Measurements from ENCODE around the gene ZFC3H1.
"Not testable (repeated sequence)": the region's sequence is repeated elsewhere in the genome, so short reads cannot be mapped to it uniquely, and the experiment has no call there.

Gene ZFC3H1

DNA sequence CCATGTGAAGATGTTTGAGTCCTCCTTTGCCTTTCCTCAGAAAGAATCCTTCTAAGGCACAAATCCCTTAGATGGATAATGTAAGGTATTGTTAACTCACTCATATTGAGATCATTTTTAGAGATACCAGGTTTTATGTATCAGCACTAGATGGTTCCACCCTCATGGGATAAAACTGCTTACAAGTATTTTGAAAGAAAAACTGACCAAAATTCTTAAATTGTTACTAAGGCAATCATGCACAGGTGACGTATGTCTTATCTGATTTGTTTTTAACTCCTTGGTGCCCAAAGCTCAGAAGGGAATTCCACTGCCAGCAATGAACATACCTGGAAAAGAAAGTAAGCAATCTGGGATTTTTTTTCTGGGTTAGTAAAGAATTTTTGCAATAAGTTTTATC, 78.4 kb downstream of the ZFC3H1 start:
- no peak overlapping the region for H3K27ac ChIP-seq (ENCODE audit: low read depth in 2 of 2, low read length in 2 of 2)
- H3K27me3 ChIP-seq (ENCODE audit: control insufficient read depth in 2 of 2, insufficient read depth in 2 of 2, low read length in 2 of 2), result no peaks in the 10 kb centered on the region
- H3K9me3 ChIP-seq (ENCODE audit: control insufficient read depth in 2 of 2, low read length in 2 of 2), result no peaks in the 10 kb centered on the region
- H3K36me3 ChIP-seq (ENCODE audit: control insufficient read depth in 2 of 2, insufficient read depth in 2 of 2, low read length in 2 of 2), result no peaks in the 10 kb centered on the region
- no peaks in the 10 kb centered on the region for H3K4me1 ChIP-seq (ENCODE audit: control insufficient read depth in 2 of 2, insufficient read depth in 2 of 2, low read length in 2 of 2)
- H3K4me3 ChIP-seq (ENCODE audit: low read length in 2 of 2), result no peak overlapping the region
- no peak overlapping the region for H3K9ac ChIP-seq (ENCODE audit: low read depth in 1 of 2, low read length in 2 of 2)

DNA sequence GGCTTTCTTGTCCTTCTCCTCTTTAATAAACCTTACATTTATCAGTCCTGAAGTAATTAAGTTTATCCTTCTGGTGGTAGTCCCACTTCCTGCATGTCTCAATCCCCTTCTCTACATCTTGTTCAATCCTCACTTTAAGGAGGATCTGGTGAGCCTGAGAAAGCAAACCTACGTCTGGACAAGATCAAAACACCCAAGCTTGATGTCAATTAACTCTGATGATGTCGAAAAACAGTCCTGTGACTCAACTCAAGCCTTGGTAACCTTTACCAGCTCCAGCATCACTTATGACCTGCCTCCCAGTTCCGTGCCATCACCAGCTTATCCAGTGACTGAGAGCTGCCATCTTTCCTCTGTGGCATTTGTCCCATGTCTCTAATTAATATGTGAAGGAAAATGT, 79.3 kb downstream of the ZFC3H1 start:
- Histone ChIP-seq H3K27me3 (ENCODE audit: control insufficient read depth in 2 of 2, insufficient read depth in 2 of 2, low read length in 2 of 2) (no peaks in the 10 kb centered on the region), H3K4me3 (ENCODE audit: low read length in 2 of 2) (no peak overlapping the region), H3K4me1 (ENCODE audit: control insufficient read depth in 2 of 2, insufficient read depth in 2 of 2, low read length in 2 of 2) (no peaks in the 10 kb centered on the region), H3K9me3 (ENCODE audit: control insufficient read depth in 2 of 2, low read length in 2 of 2) (no peaks in the 10 kb centered on the region), H3K27ac (ENCODE audit: low read depth in 2 of 2, low read length in 2 of 2) (no peak overlapping the region), H3K9ac (ENCODE audit: low read depth in 1 of 2, low read length in 2 of 2) (no peak overlapping the region), H3K36me3 (ENCODE audit: control insufficient read depth in 2 of 2, insufficient read depth in 2 of 2, low read length in 2 of 2) (no peaks in the 10 kb centered on the region)

DNA sequence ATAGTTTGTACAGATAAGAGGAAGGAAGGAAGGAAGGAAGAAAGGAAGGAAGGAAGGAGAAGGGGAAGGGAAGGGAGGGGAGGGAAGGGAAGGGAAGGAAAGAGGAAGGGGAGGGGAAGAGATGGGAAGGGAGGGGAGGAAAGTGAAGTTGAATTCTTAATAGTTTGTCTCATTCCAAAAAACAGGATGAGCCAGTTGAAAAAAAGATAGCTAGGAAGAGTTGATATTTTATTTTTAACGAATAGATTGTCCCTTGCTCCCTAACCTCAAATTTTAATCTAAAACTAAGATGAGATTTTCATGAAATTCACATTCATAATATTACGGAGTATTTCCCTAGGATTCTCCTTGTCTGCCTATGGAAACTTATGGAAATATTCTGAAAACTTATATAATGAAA, 80.7 kb downstream of the ZFC3H1 start:
- Histone ChIP-seq H3K4me1 (ENCODE audit: control insufficient read depth in 2 of 2, insufficient read depth in 2 of 2, low read length in 2 of 2) (no peaks in the 10 kb centered on the region), H3K36me3 (ENCODE audit: control insufficient read depth in 2 of 2, insufficient read depth in 2 of 2, low read length in 2 of 2) (no peaks in the 10 kb centered on the region), H3K27me3 (ENCODE audit: control insufficient read depth in 2 of 2, insufficient read depth in 2 of 2, low read length in 2 of 2) (no peaks in the 10 kb centered on the region), H3K4me3 (ENCODE audit: low read length in 2 of 2) (no peak overlapping the region), H3K9ac (ENCODE audit: low read depth in 1 of 2, low read length in 2 of 2) (no peak overlapping the region), H3K9me3 (ENCODE audit: control insufficient read depth in 2 of 2, low read length in 2 of 2) (no peaks in the 10 kb centered on the region), H3K27ac (ENCODE audit: low read depth in 2 of 2, low read length in 2 of 2) (no peak overlapping the region)

DNA sequence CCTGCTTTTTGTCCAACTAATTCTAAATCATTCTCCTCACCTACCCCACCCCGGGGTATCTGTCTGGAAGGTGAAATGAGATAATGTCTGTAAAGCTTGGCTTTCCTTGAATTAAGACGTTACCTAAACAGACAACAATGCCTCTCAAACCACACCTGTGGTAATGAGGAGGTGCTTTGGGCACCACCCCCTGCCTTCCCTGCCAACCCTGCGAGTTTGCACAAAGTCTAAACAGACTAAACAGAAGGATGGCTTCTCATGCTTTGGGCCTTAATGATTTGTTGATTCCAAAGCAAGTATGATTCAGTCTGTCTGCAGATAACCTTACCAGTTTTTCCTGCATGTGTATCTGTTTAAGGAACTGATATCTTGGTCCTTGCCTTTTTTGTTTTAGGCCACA, 82.4 kb downstream of the ZFC3H1 start:
- Histone ChIP-seq H3K27ac (ENCODE audit: low read depth in 2 of 2, low read length in 2 of 2) (no peak overlapping the region), H3K9ac (ENCODE audit: low read depth in 1 of 2, low read length in 2 of 2) (no peak overlapping the region), H3K9me3 (ENCODE audit: control insufficient read depth in 2 of 2, low read length in 2 of 2) (no peaks in the 10 kb centered on the region), H3K4me1 (ENCODE audit: control insufficient read depth in 2 of 2, insufficient read depth in 2 of 2, low read length in 2 of 2) (no peaks in the 10 kb centered on the region), H3K4me3 (ENCODE audit: low read length in 2 of 2) (no peak overlapping the region), H3K27me3 (ENCODE audit: control insufficient read depth in 2 of 2, insufficient read depth in 2 of 2, low read length in 2 of 2) (no peaks in the 10 kb centered on the region), H3K36me3 (ENCODE audit: control insufficient read depth in 2 of 2, insufficient read depth in 2 of 2, low read length in 2 of 2) (no peaks in the 10 kb centered on the region)

DNA sequence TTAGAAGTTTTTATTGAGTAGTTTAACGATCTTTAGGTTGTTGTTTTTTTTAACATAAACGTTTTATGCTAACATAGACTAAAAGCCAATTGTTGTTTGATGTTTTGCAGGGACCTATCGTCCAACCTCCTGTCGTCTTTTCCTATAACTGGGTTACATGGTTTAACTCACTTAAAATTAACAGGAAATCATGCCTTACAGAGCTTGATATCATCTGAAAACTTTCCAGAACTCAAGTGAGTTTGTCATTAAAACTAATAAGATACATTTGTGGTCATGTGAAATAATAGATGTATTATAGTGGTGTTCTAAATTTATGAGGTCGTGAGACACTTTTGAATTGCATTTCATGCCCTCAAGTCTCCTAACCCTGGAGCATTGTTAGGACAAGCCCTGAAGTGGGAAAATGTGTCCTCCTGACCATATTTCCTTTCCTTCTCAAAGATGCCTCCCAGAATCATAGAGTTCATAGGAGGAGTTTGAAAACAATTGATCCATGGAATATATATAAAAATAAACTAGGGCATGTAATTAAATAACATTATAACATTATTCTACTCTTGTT, 84.9 kb downstream of the ZFC3H1 start:
- Histone ChIP-seq H3K4me1 (ENCODE audit: control insufficient read depth in 2 of 2, insufficient read depth in 2 of 2, low read length in 2 of 2) (no peaks in the 10 kb centered on the region), H3K36me3 (ENCODE audit: control insufficient read depth in 2 of 2, insufficient read depth in 2 of 2, low read length in 2 of 2) (no peaks in the 10 kb centered on the region), H3K4me3 (ENCODE audit: low read length in 2 of 2) (no peak overlapping the region), H3K27ac (ENCODE audit: low read depth in 2 of 2, low read length in 2 of 2) (no peak overlapping the region), H3K9ac (ENCODE audit: low read depth in 1 of 2, low read length in 2 of 2) (no peak overlapping the region), H3K9me3 (ENCODE audit: control insufficient read depth in 2 of 2, low read length in 2 of 2) (no peaks in the 10 kb centered on the region), H3K27me3 (ENCODE audit: control insufficient read depth in 2 of 2, insufficient read depth in 2 of 2, low read length in 2 of 2) (no peaks in the 10 kb centered on the region)

DNA sequence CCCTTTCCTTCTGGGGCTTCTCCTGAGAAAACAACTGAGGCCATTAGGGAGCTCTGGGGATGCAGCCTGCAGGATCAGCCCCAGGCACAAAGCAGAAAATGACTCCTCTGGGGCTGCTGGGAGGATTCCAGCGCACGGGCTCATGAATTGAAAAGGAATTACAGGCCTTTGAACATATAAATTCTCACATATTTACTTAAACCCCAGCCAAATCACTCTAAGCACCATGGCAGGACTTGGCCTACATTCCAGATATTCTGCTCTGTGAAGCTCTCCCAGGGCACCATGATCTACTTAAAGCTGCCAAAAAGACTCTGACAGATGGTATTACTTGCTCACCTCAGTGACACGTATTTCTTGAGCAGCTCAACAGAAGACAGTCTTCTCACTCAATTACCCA, 87.2 kb downstream of the ZFC3H1 start:
- Histone ChIP-seq H3K27me3 (ENCODE audit: control insufficient read depth in 2 of 2, insufficient read depth in 2 of 2, low read length in 2 of 2) (no peaks in the 10 kb centered on the region), H3K27ac (ENCODE audit: low read depth in 2 of 2, low read length in 2 of 2) (no peak overlapping the region), H3K4me1 (ENCODE audit: control insufficient read depth in 2 of 2, insufficient read depth in 2 of 2, low read length in 2 of 2) (no peaks in the 10 kb centered on the region), H3K9me3 (ENCODE audit: control insufficient read depth in 2 of 2, low read length in 2 of 2) (no peaks in the 10 kb centered on the region), H3K9ac (ENCODE audit: low read depth in 1 of 2, low read length in 2 of 2) (no peak overlapping the region), H3K36me3 (ENCODE audit: control insufficient read depth in 2 of 2, insufficient read depth in 2 of 2, low read length in 2 of 2) (no peaks in the 10 kb centered on the region), H3K4me3 (ENCODE audit: low read length in 2 of 2) (no peak overlapping the region)

DNA sequence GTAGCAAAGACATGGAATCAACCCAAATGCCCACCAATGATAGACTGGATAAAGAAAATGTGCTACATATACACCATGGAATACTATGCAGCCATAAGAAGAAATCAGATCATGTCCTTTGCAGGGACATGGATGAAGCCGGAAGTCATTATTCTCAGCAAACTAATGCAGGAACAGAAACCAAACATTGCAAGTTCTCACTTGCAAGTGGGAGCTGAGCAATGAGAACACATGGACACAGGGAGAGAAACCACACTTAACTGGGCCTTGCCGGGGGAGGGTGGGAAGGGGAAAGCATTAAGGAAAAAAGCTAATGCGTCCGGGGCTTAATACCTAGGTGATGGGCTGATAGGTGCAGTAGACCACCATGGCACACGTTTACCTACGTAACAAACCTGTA, 93.8 kb downstream of the ZFC3H1 start:
- not testable (repeated sequence) for H3K9me3 ChIP-seq (ENCODE audit: control insufficient read depth in 2 of 2, low read length in 2 of 2); H3K36me3 ChIP-seq (ENCODE audit: control insufficient read depth in 2 of 2, insufficient read depth in 2 of 2, low read length in 2 of 2); H3K27me3 ChIP-seq (ENCODE audit: control insufficient read depth in 2 of 2, insufficient read depth in 2 of 2, low read length in 2 of 2); H3K4me3 ChIP-seq (ENCODE audit: low read length in 2 of 2); H3K4me1 ChIP-seq (ENCODE audit: control insufficient read depth in 2 of 2, insufficient read depth in 2 of 2, low read length in 2 of 2); H3K27ac ChIP-seq (ENCODE audit: low read depth in 2 of 2, low read length in 2 of 2); H3K9ac ChIP-seq (ENCODE audit: low read depth in 1 of 2, low read length in 2 of 2)

DNA sequence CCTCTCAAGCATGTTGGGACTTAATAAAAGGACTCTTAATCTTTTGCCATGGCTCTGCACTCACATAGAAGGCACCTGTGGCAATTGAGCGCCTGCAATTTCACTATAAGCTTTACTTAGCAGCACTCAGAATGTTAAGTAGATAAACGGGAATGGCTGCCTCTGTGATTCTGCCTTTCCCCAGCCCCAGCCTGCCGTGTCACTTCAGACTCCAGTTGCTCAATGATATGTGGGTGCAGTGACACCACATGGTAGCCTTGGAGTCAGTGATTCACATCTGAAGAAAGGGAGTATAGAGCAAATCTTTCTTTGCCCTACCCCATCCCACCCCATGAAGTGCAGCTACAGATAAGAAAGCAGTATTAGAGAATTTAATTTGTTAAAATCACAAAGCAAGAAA, 96.1 kb downstream of the ZFC3H1 start:
- no peak overlapping the region for H3K4me3 ChIP-seq (ENCODE audit: low read length in 2 of 2)
- no peaks in the 10 kb centered on the region for H3K36me3 ChIP-seq (ENCODE audit: control insufficient read depth in 2 of 2, insufficient read depth in 2 of 2, low read length in 2 of 2)
- no peaks in the 10 kb centered on the region for H3K9me3 ChIP-seq (ENCODE audit: control insufficient read depth in 2 of 2, low read length in 2 of 2)
- no peak overlapping the region for H3K27ac ChIP-seq (ENCODE audit: low read depth in 2 of 2, low read length in 2 of 2)
- H3K27me3 ChIP-seq (ENCODE audit: control insufficient read depth in 2 of 2, insufficient read depth in 2 of 2, low read length in 2 of 2), result no peaks in the 10 kb centered on the region
- H3K4me1 ChIP-seq (ENCODE audit: control insufficient read depth in 2 of 2, insufficient read depth in 2 of 2, low read length in 2 of 2), result no peaks in the 10 kb centered on the region
- H3K9ac ChIP-seq (ENCODE audit: low read depth in 1 of 2, low read length in 2 of 2), result no peak overlapping the region

DNA sequence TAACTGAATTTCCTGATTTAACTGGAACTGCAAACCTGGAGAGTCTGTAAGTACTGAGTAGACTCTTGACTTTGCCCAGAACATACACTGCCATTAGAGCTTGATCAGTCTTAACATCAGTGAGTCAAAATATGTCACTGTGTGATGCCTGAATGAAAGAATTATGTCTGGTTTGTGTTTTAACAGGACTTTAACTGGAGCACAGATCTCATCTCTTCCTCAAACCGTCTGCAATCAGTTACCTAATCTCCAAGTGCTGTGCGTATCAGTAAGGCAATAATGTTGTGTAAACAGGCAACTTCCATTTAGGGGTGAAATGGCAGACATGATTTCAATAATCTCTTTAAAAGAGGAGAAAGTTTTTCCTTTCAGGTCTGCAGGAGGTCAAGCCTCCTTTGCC, 97.0 kb downstream of the ZFC3H1 start:
- Histone ChIP-seq H3K27ac (ENCODE audit: low read depth in 2 of 2, low read length in 2 of 2) (no peak overlapping the region), H3K9ac (ENCODE audit: low read depth in 1 of 2, low read length in 2 of 2) (no peak overlapping the region), H3K36me3 (ENCODE audit: control insufficient read depth in 2 of 2, insufficient read depth in 2 of 2, low read length in 2 of 2) (no peaks in the 10 kb centered on the region), H3K4me1 (ENCODE audit: control insufficient read depth in 2 of 2, insufficient read depth in 2 of 2, low read length in 2 of 2) (no peaks in the 10 kb centered on the region), H3K4me3 (ENCODE audit: low read length in 2 of 2) (no peak overlapping the region), H3K27me3 (ENCODE audit: control insufficient read depth in 2 of 2, insufficient read depth in 2 of 2, low read length in 2 of 2) (no peaks in the 10 kb centered on the region), H3K9me3 (ENCODE audit: control insufficient read depth in 2 of 2, low read length in 2 of 2) (no peaks in the 10 kb centered on the region)

DNA sequence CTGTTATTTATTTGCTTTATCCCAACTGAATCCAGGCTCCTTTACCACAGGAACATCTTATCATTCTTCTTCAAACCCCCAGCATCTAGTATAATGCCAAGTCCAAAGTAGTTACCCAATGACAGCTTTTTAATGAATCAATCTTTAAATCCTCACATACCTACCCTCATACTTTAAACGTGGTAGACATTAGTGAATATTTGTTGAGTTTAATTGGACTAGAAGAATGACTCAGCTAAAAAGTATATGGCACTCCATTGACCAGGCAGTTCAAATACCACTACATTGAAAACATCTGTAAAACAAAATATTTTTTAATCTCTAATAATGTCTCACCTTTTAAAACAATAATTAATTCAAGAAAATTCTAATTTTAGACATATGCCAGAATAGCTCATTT, 98.1 kb downstream of the ZFC3H1 start:
- no peak overlapping the region for H3K27ac ChIP-seq (ENCODE audit: low read depth in 2 of 2, low read length in 2 of 2)
- no peaks in the 10 kb centered on the region for H3K27me3 ChIP-seq (ENCODE audit: control insufficient read depth in 2 of 2, insufficient read depth in 2 of 2, low read length in 2 of 2)
- no peak overlapping the region for H3K9ac ChIP-seq (ENCODE audit: low read depth in 1 of 2, low read length in 2 of 2)
- H3K4me3 ChIP-seq (ENCODE audit: low read length in 2 of 2), result no peak overlapping the region
- no peaks in the 10 kb centered on the region for H3K9me3 ChIP-seq (ENCODE audit: control insufficient read depth in 2 of 2, low read length in 2 of 2)
- no peaks in the 10 kb centered on the region for H3K36me3 ChIP-seq (ENCODE audit: control insufficient read depth in 2 of 2, insufficient read depth in 2 of 2, low read length in 2 of 2)
- no peaks in the 10 kb centered on the region for H3K4me1 ChIP-seq (ENCODE audit: control insufficient read depth in 2 of 2, insufficient read depth in 2 of 2, low read length in 2 of 2)
